ENCODE measurements around the gene TTC22. TPM values are rescaled to one million over a fixed set of nuclear protein-coding genes. Genes with fewer than 3 reads are reported as not detected.

Gene TTC22
- polyA plus RNA-seq, 3 donors, result 0.04 TPM; not detected in 2

GRCh38 chr1:54826226-54826816 lies 25.2 kb upstream of the TTC22 start:
- Mint-ChIP-seq H3K4me1 (no peaks in the 10 kb centered on the region), H3K36me3 (no peaks in the 10 kb centered on the region), H3K27me3 (ENCODE audit: low read depth in 3 of 3) (peaks cover 0 to 5% (median 2%) of the 10 kb centered on the region in 3 donors), H3K27ac (no peak overlapping the region), H3K9me3 (peaks cover 25 to 57% (median 51%) of the 10 kb centered on the region in 7 donors), H3K4me3 (no peak overlapping the region)
- WGBS (ENCODE audit: insufficient coverage), result 94% methylated on average over 2 of the region's 4 CpGs
- H3K27ac ChIP-seq (ENCODE audit: low read depth in 1 of 2, low read length in 2 of 2), result no peak overlapping the region
- H4K20me1 ChIP-seq (ENCODE audit: insufficient read depth, low read length), result no peaks in the 10 kb centered on the region
- no peak for TF ChIP-seq CTCF (IDR thresholded peaks at IDR 0.05)
- H3K4me2 ChIP-seq (replicated peaks; ENCODE audit: extremely low read depth, low read length, poor library complexity, severe bottlenecking), result no peak overlapping the region
- peaks cover 30 to 46% of the 10 kb centered on the region in 2 donors for H3K9me3 ChIP-seq (replicated peaks in 1 of 2; ENCODE audit: control insufficient read depth in 1 of 2, insufficient read depth in 1 of 2, low read length in 2 of 2)
- no peaks in the 10 kb centered on the region for H3K4me1 ChIP-seq (ENCODE audit: control insufficient read depth in 1 of 2, insufficient read depth in 2 of 2, low read length in 2 of 2)
- no peak overlapping the region for H3K4me3 ChIP-seq (replicated peaks in 1 of 3; ENCODE audit: low read depth in 2 of 3, low read length in 3 of 3)
- no peak overlapping the region for H2AFZ ChIP-seq (ENCODE audit: insufficient read depth, low read depth, low read length, poor library complexity, severe bottlenecking)
- DNase-seq, result no peak
- intact Hi-C loops (cut with micrococcal nuclease), result no loop called here
- no peaks in the 10 kb centered on the region for H3K27me3 ChIP-seq (ENCODE audit: control insufficient read depth in 2 of 2, insufficient read depth in 2 of 2, low read length in 2 of 2)
- H3K9ac ChIP-seq (ENCODE audit: insufficient read depth, low read length, poor library complexity, severe bottlenecking), result no peak overlapping the region
- H3K36me3 ChIP-seq (replicated peaks in 1 of 2; ENCODE audit: control insufficient read depth in 1 of 2, insufficient read depth in 2 of 2, low read length in 2 of 2), result no peaks in the 10 kb centered on the region
- H3K79me2 ChIP-seq (ENCODE audit: insufficient read depth, low read length), result no peaks in the 10 kb centered on the region

- no peaks in the 10 kb centered on the region for H3K36me3 ChIP-seq (replicated peaks in 1 of 2; ENCODE audit: control insufficient read depth in 1 of 2, insufficient read depth in 2 of 2, low read length in 2 of 2)
- 90% methylated on average over 5 of the region's 5 CpGs for WGBS (ENCODE audit: insufficient coverage)
- H4K20me1 ChIP-seq (ENCODE audit: insufficient read depth, low read length), result no peaks in the 10 kb centered on the region
- H3K9me3 ChIP-seq (replicated peaks in 1 of 2; ENCODE audit: control insufficient read depth in 1 of 2, insufficient read depth in 1 of 2, low read length in 2 of 2), result peaks cover 30 to 44% of the 10 kb centered on the region in 2 donors
- Mint-ChIP-seq H3K36me3 (no peaks in the 10 kb centered on the region), H3K27ac (peak overlapping the region in 1 of 7 donors; percentile 71), H3K4me1 (no peaks in the 10 kb centered on the region), H3K9me3 (peaks cover 24 to 50% (median 48%) of the 10 kb centered on the region in 7 donors), H3K4me3 (no peak overlapping the region), H3K27me3 (ENCODE audit: low read depth in 3 of 3) (peaks cover 0 to 5% (median 2%) of the 10 kb centered on the region in 3 donors)
- H3K4me2 ChIP-seq (replicated peaks; ENCODE audit: extremely low read depth, low read length, poor library complexity, severe bottlenecking), result no peak overlapping the region
- H3K4me3 ChIP-seq (replicated peaks in 1 of 3; ENCODE audit: low read depth in 2 of 3, low read length in 3 of 3), result no peak overlapping the region
- H3K27me3 ChIP-seq (ENCODE audit: control insufficient read depth in 2 of 2, insufficient read depth in 2 of 2, low read length in 2 of 2), result no peaks in the 10 kb centered on the region
- no peaks in the 10 kb centered on the region for H3K79me2 ChIP-seq (ENCODE audit: insufficient read depth, low read length)
- no peak for DNase-seq
- no peak overlapping the region for H3K27ac ChIP-seq (ENCODE audit: low read depth in 1 of 2, low read length in 2 of 2)
- no peak for TF ChIP-seq CTCF (IDR thresholded peaks at IDR 0.05)
- intact Hi-C loops (cut with micrococcal nuclease), result no loop called here
- no peak overlapping the region for H3K9ac ChIP-seq (ENCODE audit: insufficient read depth, low read length, poor library complexity, severe bottlenecking)
- no peaks in the 10 kb centered on the region for H3K4me1 ChIP-seq (ENCODE audit: control insufficient read depth in 1 of 2, insufficient read depth in 2 of 2, low read length in 2 of 2)
- H2AFZ ChIP-seq (ENCODE audit: insufficient read depth, low read depth, low read length, poor library complexity, severe bottlenecking), result no peak overlapping the region
Measured at GRCh38 chr1:54825696-54826095, 24.6 kb upstream of the TTC22 start.
